ENCODE data around the gene CLDN12. TPM values are rescaled to one million over a fixed set of nuclear protein-coding genes. Genes with fewer than 3 reads are reported as not detected.

Gene CLDN12
- total and polyA plus RNA-seq, 2 donors (not counting 1 experiment from before 2014, with no cell fraction given), result 1.2 to 14.1 TPM

DNA sequence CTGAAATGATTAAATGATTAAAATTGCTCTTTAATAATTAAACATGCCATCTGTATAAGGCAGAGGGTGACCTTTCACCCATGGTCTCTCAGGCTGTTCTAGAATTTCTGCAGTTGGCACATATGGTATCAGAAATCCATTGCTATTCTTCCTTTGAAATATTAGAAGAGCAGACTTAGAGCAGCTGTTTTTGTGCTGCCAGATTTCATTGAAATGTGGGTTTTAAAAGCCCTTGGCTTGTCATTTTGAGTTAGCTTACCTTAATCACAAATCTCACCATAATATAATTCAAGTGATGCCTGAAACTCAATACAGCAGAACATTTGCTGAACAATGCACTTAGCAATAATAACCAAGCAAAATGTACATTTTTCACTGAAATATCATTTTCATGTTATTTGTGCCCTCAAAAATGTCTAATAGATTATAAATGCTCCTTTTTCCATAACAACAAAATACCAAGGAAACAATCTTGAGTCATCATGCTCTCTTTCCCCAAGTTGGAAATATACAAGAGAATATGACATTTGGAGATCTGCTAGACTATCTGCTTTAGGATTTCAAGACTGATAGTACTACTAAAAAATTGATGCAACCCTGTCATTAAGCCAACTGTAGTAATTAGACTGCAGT, 50.1 kb downstream of the CLDN12 start:
- peaks cover 0 to 3% (median 0%) of the 10 kb centered on the region in 4 experiments for H3K27me3 ChIP-seq (replicated peaks in 1 of 4; ENCODE audit: control extremely low read depth in 1 of 4, control insufficient read depth in 3 of 4, insufficient read depth in 4 of 4, low read length in 3 of 4)
- H2AFZ ChIP-seq (ENCODE audit: insufficient read depth, low read depth, low read length, poor library complexity, severe bottlenecking), result no peak overlapping the region
- H3K9ac ChIP-seq (ENCODE audit: low read length), result no peak overlapping the region
- peaks cover 5 to 8% of the 10 kb centered on the region in 2 donors for H3K4me1 ChIP-seq (ENCODE audit: control insufficient read depth in 2 of 2, insufficient read depth in 2 of 2, low read length in 2 of 2)
- intact Hi-C loops (cut with micrococcal nuclease), result no loop called here
- ATAC-seq (ENCODE audit: low read depth), result no peak
- DNase-seq, result no peak
- Mint-ChIP-seq H3K4me3 (no peak overlapping the region), H3K4me1 (peaks cover 7% of the 10 kb centered on the region), H3K27ac (no peak overlapping the region), H3K27me3 (peaks cover 10% of the 10 kb centered on the region), H3K9me3 (ENCODE audit: insufficient read depth) (no peaks in the 10 kb centered on the region)
- H3K9me3 ChIP-seq (ENCODE audit: control extremely low read depth in 1 of 3, control insufficient read depth in 2 of 3, insufficient read depth in 1 of 3, low read length in 2 of 3), result no peaks in the 10 kb centered on the region
- H3K4me2 ChIP-seq (replicated peaks; ENCODE audit: low read depth, low read length, poor library complexity, severe bottlenecking), result no peak overlapping the region
- H3K4me3 ChIP-seq (ENCODE audit: control extremely low read depth in 1 of 5, extremely low read depth in 1 of 5, insufficient read depth in 1 of 5, low read depth in 2 of 5, low read length in 4 of 5), result no peak overlapping the region
- H4K20me1 ChIP-seq (ENCODE audit: control insufficient read depth, insufficient read depth, low read length, poor library complexity, severe bottlenecking), result no peaks in the 10 kb centered on the region
- TF ChIP-seq EZH2 (IDR thresholded peaks at IDR 0.05; ENCODE audit: borderline replicate concordance, insufficient read depth, low read depth, low read length, poor library complexity, severe bottlenecking), result no peak
- TF ChIP-seq, protein P1, sequence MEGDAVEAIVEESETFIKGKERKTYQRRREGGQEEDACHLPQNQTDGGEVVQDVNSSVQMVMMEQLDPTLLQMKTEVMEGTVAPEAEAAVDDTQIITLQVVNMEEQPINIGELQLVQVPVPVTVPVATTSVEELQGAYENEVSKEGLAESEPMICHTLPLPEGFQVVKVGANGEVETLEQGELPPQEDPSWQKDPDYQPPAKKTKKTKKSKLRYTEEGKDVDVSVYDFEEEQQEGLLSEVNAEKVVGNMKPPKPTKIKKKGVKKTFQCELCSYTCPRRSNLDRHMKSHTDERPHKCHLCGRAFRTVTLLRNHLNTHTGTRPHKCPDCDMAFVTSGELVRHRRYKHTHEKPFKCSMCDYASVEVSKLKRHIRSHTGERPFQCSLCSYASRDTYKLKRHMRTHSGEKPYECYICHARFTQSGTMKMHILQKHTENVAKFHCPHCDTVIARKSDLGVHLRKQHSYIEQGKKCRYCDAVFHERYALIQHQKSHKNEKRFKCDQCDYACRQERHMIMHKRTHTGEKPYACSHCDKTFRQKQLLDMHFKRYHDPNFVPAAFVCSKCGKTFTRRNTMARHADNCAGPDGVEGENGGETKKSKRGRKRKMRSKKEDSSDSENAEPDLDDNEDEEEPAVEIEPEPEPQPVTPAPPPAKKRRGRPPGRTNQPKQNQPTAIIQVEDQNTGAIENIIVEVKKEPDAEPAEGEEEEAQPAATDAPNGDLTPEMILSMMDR (IDR thresholded peaks at IDR 0.05), result no peak
- POLR2A ChIA-PET, result no interaction called here
- no peaks in the 10 kb centered on the region for H3K79me2 ChIP-seq (ENCODE audit: control insufficient read depth, insufficient read depth, low read length)
- CTCF ChIA-PET, result interaction anchor here (0.8 to 5.4 kb wide), 4 partner anchors 25 to 581 kb away, joined by 3 to 75 read pairs (median 8); no protein-coding TSS in a partner anchor
- H3K36me3 ChIP-seq (replicated peaks in 1 of 2; ENCODE audit: control extremely low read depth in 1 of 2, control insufficient read depth in 1 of 2, extremely low read depth in 1 of 2, insufficient read depth in 2 of 2, low read length in 1 of 2), result no peaks in the 10 kb centered on the region
- H3K27ac ChIP-seq (ENCODE audit: low read length in 2 of 2), result no peak overlapping the region

DNA sequence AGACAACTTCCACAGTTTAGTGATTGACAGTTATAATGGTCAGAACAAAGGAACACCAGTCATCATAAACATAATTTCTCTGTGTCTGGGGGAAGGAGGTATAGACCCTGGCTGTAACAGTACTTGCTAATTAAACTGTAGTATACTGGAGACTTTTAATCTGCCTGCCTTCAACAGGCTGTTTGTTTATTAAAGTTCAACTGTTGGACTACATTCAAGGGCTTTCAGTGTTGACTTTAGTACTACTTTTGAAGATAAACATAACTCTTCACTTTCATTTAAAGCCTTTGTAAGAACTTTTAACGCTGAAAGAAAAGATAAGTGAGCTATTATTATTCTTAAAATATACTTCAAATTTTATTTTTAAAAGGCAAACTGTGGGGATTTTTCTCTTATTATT, 50.7 kb downstream of the CLDN12 start:
- intact Hi-C loops (cut with micrococcal nuclease), result no loop called here
- ATAC-seq (ENCODE audit: low read depth) (no peak), DNase-seq (no peak)
- Histone ChIP-seq H3K4me2 (replicated peaks; ENCODE audit: low read depth, low read length, poor library complexity, severe bottlenecking) (no peak overlapping the region), H4K20me1 (ENCODE audit: control insufficient read depth, insufficient read depth, low read length, poor library complexity, severe bottlenecking) (no peaks in the 10 kb centered on the region), H3K27me3 (replicated peaks in 1 of 4; ENCODE audit: control extremely low read depth in 1 of 4, control insufficient read depth in 3 of 4, insufficient read depth in 4 of 4, low read length in 3 of 4) (peaks cover 0 to 3% (median 0%) of the 10 kb centered on the region in 4 experiments), H3K79me2 (ENCODE audit: control insufficient read depth, insufficient read depth, low read length) (no peaks in the 10 kb centered on the region), H3K27ac (ENCODE audit: low read length in 2 of 2) (no peak overlapping the region), H3K36me3 (replicated peaks in 1 of 2; ENCODE audit: control extremely low read depth in 1 of 2, control insufficient read depth in 1 of 2, extremely low read depth in 1 of 2, insufficient read depth in 2 of 2, low read length in 1 of 2) (no peaks in the 10 kb centered on the region), H3K4me3 (ENCODE audit: control extremely low read depth in 1 of 5, extremely low read depth in 1 of 5, insufficient read depth in 1 of 5, low read depth in 2 of 5, low read length in 4 of 5) (no peak overlapping the region), H3K4me1 (ENCODE audit: control insufficient read depth in 2 of 2, insufficient read depth in 2 of 2, low read length in 2 of 2) (peaks cover 5 to 8% of the 10 kb centered on the region in 2 donors), H2AFZ (ENCODE audit: insufficient read depth, low read depth, low read length, poor library complexity, severe bottlenecking) (no peak overlapping the region), H3K9ac (ENCODE audit: low read length) (no peak overlapping the region), H3K9me3 (ENCODE audit: control extremely low read depth in 1 of 3, control insufficient read depth in 2 of 3, insufficient read depth in 1 of 3, low read length in 2 of 3) (no peaks in the 10 kb centered on the region)
- Mint-ChIP-seq H3K27ac (no peak overlapping the region), H3K4me3 (no peak overlapping the region), H3K4me1 (peaks cover 7% of the 10 kb centered on the region), H3K9me3 (ENCODE audit: insufficient read depth) (no peaks in the 10 kb centered on the region), H3K27me3 (peaks cover 10% of the 10 kb centered on the region)
- TF ChIP-seq EZH2 (IDR thresholded peaks at IDR 0.05; ENCODE audit: borderline replicate concordance, insufficient read depth, low read depth, low read length, poor library complexity, severe bottlenecking), result no peak
- TF ChIP-seq, protein P1 (IDR thresholded peaks at IDR 0.05), result no peak
- CTCF ChIA-PET, result interaction anchor here (1.9 to 5.4 kb wide), 3 partner anchors 26 to 176 kb away, joined by 12 to 75 read pairs (median 13); no protein-coding TSS in a partner anchor
- no CpG with 5 or more reads among the region's 1 CpG for WGBS (ENCODE audit: insufficient coverage)
- POLR2A ChIA-PET, result no interaction called here
